ENCODE results near the gene TRPV3.

GRCh38 chr17:3471599-3471998, 86.0 kb downstream of the TRPV3 start, which contains the start of gene SPATA22:
- TF ChIP-seq CTCF (IDR thresholded peaks at IDR 0.05) (no peak), POLR2A (IDR thresholded peaks at IDR 0.05) (no peak)

Measured in Peyer's patch (tissue), 4 donors.